GM12892 (cell line): ENCODE results near the gene WDFY3.

Experiments used
- DNase-seq: peaks from one replicate; pipeline ENCODE4 v3.0.0; 2011; ENCODE audit not compliant: insufficient read length
- FAIRE-seq: peaks from 2 replicates; lab custom pipeline; 2011; peaks lifted over from hg19 to GRCh38; lab: Jason Lieb, UNC
- POLR2A ChIP-seq: IDR thresholded peaks from 2 replicates; pipeline ENCODE4 v1.6.1; 2011; ENCODE audit warnings: low read depth, low read length, control low read depth
- POLR2AphosphoS5 ChIP-seq: IDR thresholded peaks from 2 replicates; pipeline ENCODE4 v1.6.1; 2011; ENCODE audit warnings: low read depth, low read length, control low read depth
- TAF1 ChIP-seq: IDR thresholded peaks from 2 replicates; pipeline ENCODE4 v1.6.1; 2011; ENCODE audit warnings: low read depth, mild to moderate bottlenecking, control low read depth, low read length, borderline replicate concordance

WDFY3 gene

GRCh38 chr4:84875636-84876371 is 90.7 kb downstream of the WDFY3 start:
- TF ChIP-seq POLR2AphosphoS5 (no peak), POLR2A (no peak), TAF1 (no peak)
- no peak for FAIRE-seq

GRCh38 chr4:84874619-84875018 is 91.9 kb downstream of the WDFY3 start:
- TF ChIP-seq POLR2AphosphoS5 (no peak), TAF1 (no peak), POLR2A (no peak)
- DNase-seq, result no peak
- no peak for FAIRE-seq

More at GRCh38 chr4:84875636-84876371, 90.7 kb downstream of the WDFY3 start:
- no peak for DNase-seq

- no peak for DNase-seq
- TF ChIP-seq POLR2AphosphoS5, result no peak
- no peak for TF ChIP-seq TAF1
- no peak for TF ChIP-seq POLR2A
- no peak for FAIRE-seq
These were observed 95.9 kb downstream of the WDFY3 start for GRCh38 chr4:84870398-84871163.

- FAIRE-seq (no peak), DNase-seq (no peak)
- no peak for TF ChIP-seq POLR2A
- no peak for TF ChIP-seq POLR2AphosphoS5
- TF ChIP-seq TAF1, result no peak
These were observed 100.2 kb downstream of the WDFY3 start for GRCh38 chr4:84866295-84866694.

GRCh38 chr4:84865600-84865999 is 100.9 kb downstream of the WDFY3 start:
- FAIRE-seq, result no peak
- no peak for TF ChIP-seq POLR2A
- TF ChIP-seq POLR2AphosphoS5, result no peak
- no peak for TF ChIP-seq TAF1
- DNase-seq, result no peak

- DNase-seq (no peak), FAIRE-seq (no peak)
- TF ChIP-seq POLR2AphosphoS5 (no peak), POLR2A (no peak), TAF1 (no peak)
These were observed 104.4 kb downstream of the WDFY3 start for GRCh38 chr4:84862064-84862463.

GRCh38 chr4:84857296-84857695 is 109.2 kb downstream of the WDFY3 start:
- no peak for FAIRE-seq
- no peak for DNase-seq

GRCh38 chr4:84856468-84857049 is 109.9 kb downstream of the WDFY3 start:
- DNase-seq (no peak), FAIRE-seq (no peak)
- TF ChIP-seq POLR2AphosphoS5, result no peak
- TF ChIP-seq POLR2A, result no peak
- no peak for TF ChIP-seq TAF1

More at GRCh38 chr4:84857296-84857695, 109.2 kb downstream of the WDFY3 start:
- TF ChIP-seq TAF1, result no peak
- TF ChIP-seq POLR2A, result no peak
- no peak for TF ChIP-seq POLR2AphosphoS5

- TF ChIP-seq POLR2AphosphoS5, result no peak
- no peak for TF ChIP-seq TAF1
- no peak for TF ChIP-seq POLR2A
- DNase-seq (no peak), FAIRE-seq (no peak)
These were observed 110.7 kb downstream of the WDFY3 start for GRCh38 chr4:84855774-84856173.

- no peak for FAIRE-seq
- DNase-seq, result no peak
These were observed 114.4 kb downstream of the WDFY3 start for GRCh38 chr4:84852081-84852480.

GRCh38 chr4:84849051-84849640 is 117.3 kb downstream of the WDFY3 start:
- TF ChIP-seq POLR2A (no peak), POLR2AphosphoS5 (no peak), TAF1 (no peak)
- DNase-seq (no peak), FAIRE-seq (no peak)

More at GRCh38 chr4:84852081-84852480, 114.4 kb downstream of the WDFY3 start:
- TF ChIP-seq TAF1, result no peak
- TF ChIP-seq POLR2A, result no peak
- no peak for TF ChIP-seq POLR2AphosphoS5
